Measurements from ENCODE around the gene CDH15. TPM values are rescaled to one million over a fixed set of nuclear protein-coding genes. Genes with fewer than 3 reads are reported as not detected.

Gene CDH15
- total RNA-seq, 1 experiment from 2014 or later = 0.37 TPM

DNA sequence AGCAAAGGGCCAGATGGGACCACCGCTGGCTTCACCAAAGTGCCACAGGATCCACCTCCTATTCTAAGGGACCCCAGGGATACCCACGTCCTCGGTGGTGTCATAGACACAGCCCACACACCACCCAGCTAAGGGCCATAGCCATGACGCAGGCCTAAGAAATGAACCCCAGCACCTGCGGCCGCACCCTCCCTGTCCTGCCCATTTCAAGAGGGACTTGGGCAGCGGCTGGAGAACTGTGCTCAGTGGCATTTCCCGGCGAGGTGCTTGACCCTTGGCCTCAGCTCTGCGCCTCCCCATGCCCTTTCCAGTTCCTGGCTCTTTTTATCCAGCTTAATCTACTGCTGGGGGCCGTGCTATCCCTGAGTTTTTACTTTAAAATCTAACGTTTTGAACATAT, 73.2 kb downstream of the CDH15 start:
- no peak for DNase-seq (ENCODE audit: low spot score)
- in situ Hi-C loops (cut with HindIII; ENCODE audit: low sequenced_read_pairs) = no loop called here

Other genes starting within 250 kb of the CDH15 start
- 0.12 and 0.64 TPM in 2 replicates for gene CBFA2T3, start 194.5 kb upstream of the CDH15 start, total RNA-seq (2014; rRNA removed; shearing (Covaris generic))
- gene ACSF3, start 77.9 kb upstream of the CDH15 start, total RNA-seq (2014; rRNA removed; shearing (Covaris generic)) = 38.0 and 38.7 TPM in 2 replicates
- 0.55 and 1.5 TPM in 2 replicates for gene SLC22A31, start 28.8 kb downstream of the CDH15 start, total RNA-seq (2014; rRNA removed; shearing (Covaris generic))
- 8.3 and 23.0 TPM in 2 replicates for gene ZNF778, start 46.0 kb downstream of the CDH15 start, total RNA-seq (2014; rRNA removed; shearing (Covaris generic))

Data from G401 (cell line).